DOHH2 (cell line): Measurements from ENCODE around the gene KRT12.

ENCODE experiments used
- CTCF ChIP-seq: fragments of 200-600 bp; sonication (generic); IDR thresholded peaks from one replicate; pipeline ENCODE4 v1.5.1; 2014; ENCODE audit warnings: antibody characterized with exemption, mild to moderate bottlenecking, low read depth, low read length; ENCODE audit not compliant: poor library complexity, severe bottlenecking
- EZH2phosphoT487 ChIP-seq: fragments of 200-600 bp; sonication (generic); IDR thresholded peaks from 2 replicates; pipeline ENCODE4 v1.6.1; 2017; ENCODE audit warnings: borderline replicate concordance, mild to moderate bottlenecking, antibody characterized with exemption, low read length, moderate library complexity, mixed read lengths

- TF ChIP-seq CTCF: no peak
- no peak for TF ChIP-seq EZH2phosphoT487
Observed at GRCh38 chr17:40916366-40916765, 49.3 kb upstream of the KRT12 start.
